OCI-M1 (cell line): ENCODE measurements around the gene CCDC177.

Experiments
- DNase-seq: peaks from one replicate; lab custom pipeline; 2025; lab: John Stamatoyannopoulos, UW

The CCDC177 gene

GRCh38 chr14:69567563-69567962 is 7.1 kb downstream of the CCDC177 start:
- DNase-seq, result no peak

- no peak for DNase-seq
Measured at GRCh38 chr14:69561893-69562292, 12.8 kb downstream of the CCDC177 start.

- DNase-seq, result no peak
Measured at GRCh38 chr14:69560826-69561225, 13.8 kb downstream of the CCDC177 start.

- no peak for DNase-seq
Measured at GRCh38 chr14:69559581-69560011, 15.1 kb downstream of the CCDC177 start.

GRCh38 chr14:69558774-69559173 is 15.9 kb downstream of the CCDC177 start:
- no peak for DNase-seq

- no peak for DNase-seq
Measured at GRCh38 chr14:69554500-69554899, 20.2 kb downstream of the CCDC177 start.

GRCh38 chr14:69553252-69553651 is 21.4 kb downstream of the CCDC177 start:
- peak; percentile 17 for DNase-seq

GRCh38 chr14:69551511-69551910 is 23.2 kb downstream of the CCDC177 start:
- no peak for DNase-seq

- no peak for DNase-seq
Measured at GRCh38 chr14:69548566-69548965, 26.1 kb downstream of the CCDC177 start.

GRCh38 chr14:69547701-69548348 is 26.8 kb downstream of the CCDC177 start:
- DNase-seq, result no peak

- peak; percentile 4 for DNase-seq
Measured at GRCh38 chr14:69543341-69544115, 31.1 kb downstream of the CCDC177 start.

- DNase-seq, result no peak
Measured at GRCh38 chr14:69542311-69542710, 32.4 kb downstream of the CCDC177 start.

- DNase-seq, result no peak
Measured at GRCh38 chr14:69540654-69541335, 33.9 kb downstream of the CCDC177 start.

GRCh38 chr14:69539631-69540410 is 34.9 kb downstream of the CCDC177 start:
- DNase-seq, result no peak

- DNase-seq, result peak; percentile 2
Measured at GRCh38 chr14:69538766-69539165, 35.9 kb downstream of the CCDC177 start.

- DNase-seq, result no peak
Measured at GRCh38 chr14:69537900-69538299, 36.8 kb downstream of the CCDC177 start.

- no peak for DNase-seq
Measured at GRCh38 chr14:69536971-69537370, 37.7 kb downstream of the CCDC177 start.

- DNase-seq, result no peak
Measured at GRCh38 chr14:69535230-69535848, 39.3 kb downstream of the CCDC177 start.

GRCh38 chr14:69532561-69533340 is 41.9 kb downstream of the CCDC177 start:
- DNase-seq, result no peak

- DNase-seq, result no peak
Measured at GRCh38 chr14:69531135-69531534, 43.5 kb downstream of the CCDC177 start.

GRCh38 chr14:69530095-69530494 is 44.6 kb downstream of the CCDC177 start:
- no peak for DNase-seq
